ENCODE data around the gene KIF4A.
"Not testable (repeated sequence)": the region's sequence is repeated elsewhere in the genome, so short reads cannot be mapped to it uniquely, and the experiment has no call there.

Gene KIF4A

GRCh38 chrX:70289168-70289792, 624 bp upstream of the KIF4A start:
- no peak for DNase-seq

- no peak for DNase-seq
These were observed 2.9 kb downstream of the KIF4A start for GRCh38 chrX:70292788-70293187.

- no peak for DNase-seq
These were observed 3.7 kb downstream of the KIF4A start for GRCh38 chrX:70293621-70294020.

GRCh38 chrX:70301716-70302115, 11.8 kb downstream of the KIF4A start:
- no peak for DNase-seq

- no peak for DNase-seq
These were observed 23.6 kb downstream of the KIF4A start for GRCh38 chrX:70313503-70313902.

- DNase-seq = no peak
These were observed 32.9 kb downstream of the KIF4A start for GRCh38 chrX:70322784-70323183.

DNA sequence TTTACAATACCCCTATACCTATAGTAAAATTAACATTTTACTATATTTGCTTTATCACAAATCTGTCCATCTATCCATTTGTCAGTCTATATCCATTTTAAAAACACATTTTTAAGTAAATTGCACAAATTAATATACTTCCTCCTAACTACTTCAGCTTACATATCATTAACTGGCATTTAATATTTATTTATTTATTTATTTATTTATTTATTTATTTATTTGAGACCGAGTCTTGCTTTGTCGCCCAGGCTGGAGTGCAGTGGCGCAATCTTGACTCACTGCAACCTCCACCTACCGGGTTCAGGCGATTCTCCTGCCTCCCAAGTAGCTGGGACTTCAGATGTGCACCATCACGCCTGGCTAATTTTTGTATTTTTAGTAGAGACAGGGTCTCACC, 33.7 kb downstream of the KIF4A start:
- DNase-seq = not testable (repeated sequence)

DNA sequence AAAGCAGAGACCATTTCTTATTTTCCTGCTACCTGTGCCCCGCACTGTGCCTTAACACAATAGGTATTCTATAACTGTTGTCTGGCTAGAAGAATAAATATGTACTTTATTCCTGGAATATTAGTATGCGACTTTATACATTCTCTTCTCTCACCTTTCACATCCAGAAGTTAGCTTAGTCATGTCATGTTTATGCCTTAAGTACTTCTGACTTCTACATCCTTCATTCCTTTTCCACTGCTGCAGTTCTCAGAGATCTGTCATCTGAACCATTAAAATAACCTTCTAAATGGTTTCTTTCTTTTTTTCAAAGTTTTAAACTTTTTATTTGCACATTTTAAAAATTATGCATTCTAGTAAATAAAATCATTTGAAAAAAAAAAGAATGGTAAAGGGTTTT, 34.4 kb downstream of the KIF4A start:
- no peak for DNase-seq

DNA sequence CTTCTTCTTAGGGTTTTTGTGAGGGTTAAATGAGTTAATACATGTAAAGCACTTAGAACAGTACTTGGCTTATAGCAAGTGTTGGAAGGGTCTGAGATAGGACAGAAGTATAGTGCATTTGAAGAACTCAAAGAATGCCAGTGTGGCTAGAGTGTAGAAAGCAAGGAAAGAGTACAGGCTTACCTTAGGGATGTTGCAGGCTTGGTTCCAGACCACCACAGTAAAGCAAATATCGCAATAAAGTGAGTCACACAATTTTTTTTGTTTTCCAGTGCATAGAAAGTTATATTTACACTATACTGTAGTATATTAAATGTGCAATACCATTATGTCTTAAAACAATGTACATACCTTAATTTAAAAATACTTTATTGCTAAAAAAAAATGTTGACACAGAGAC, 41.3 kb downstream of the KIF4A start:
- DNase-seq = no peak

GRCh38 chrX:70332600-70332999, 42.7 kb downstream of the KIF4A start:
- no peak for DNase-seq

DNA sequence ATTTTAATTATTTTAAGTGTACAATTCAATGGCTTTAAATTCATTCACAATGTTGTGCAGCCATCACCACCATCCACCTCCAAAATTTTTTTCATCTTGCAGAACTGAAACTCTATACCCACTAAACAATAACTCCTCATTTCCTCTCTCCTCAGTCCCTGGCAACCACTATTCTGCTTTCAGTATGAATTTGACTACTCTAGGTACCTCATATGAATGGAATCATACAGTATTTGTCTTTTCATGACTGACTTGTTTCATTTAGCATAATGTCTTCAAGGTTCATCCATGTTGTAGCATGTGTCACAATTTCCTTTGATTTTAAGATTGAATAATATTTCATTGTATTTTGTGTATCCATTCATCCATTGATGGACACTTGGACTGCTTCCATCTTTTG, 46.9 kb downstream of the KIF4A start:
- no peak for DNase-seq

GRCh38 chrX:70338290-70338689, 48.4 kb downstream of the KIF4A start:
- no peak for DNase-seq

DNA sequence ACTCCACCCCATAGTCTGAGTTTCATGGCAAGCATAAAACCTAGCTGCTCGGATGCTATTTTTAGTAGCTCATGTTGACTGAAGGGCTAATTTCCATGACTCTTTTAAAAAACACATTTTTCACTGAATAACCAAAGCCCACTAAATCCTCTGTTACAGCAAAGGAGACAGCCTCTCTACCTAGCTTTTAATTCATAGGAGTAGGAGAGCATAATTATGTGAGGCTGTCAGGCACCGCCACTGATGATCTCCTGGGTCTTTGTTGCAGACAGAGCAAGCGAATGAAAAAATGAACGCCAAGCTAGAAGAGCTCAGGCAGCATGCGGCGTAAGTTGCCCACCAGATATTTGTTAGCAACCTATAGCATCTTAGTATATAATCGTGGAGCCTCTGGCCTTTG, 53.5 kb downstream of the KIF4A start:
- DNase-seq = no peak

GRCh38 chrX:70346418-70347070, 56.6 kb downstream of the KIF4A start:
- no peak for DNase-seq

DNA sequence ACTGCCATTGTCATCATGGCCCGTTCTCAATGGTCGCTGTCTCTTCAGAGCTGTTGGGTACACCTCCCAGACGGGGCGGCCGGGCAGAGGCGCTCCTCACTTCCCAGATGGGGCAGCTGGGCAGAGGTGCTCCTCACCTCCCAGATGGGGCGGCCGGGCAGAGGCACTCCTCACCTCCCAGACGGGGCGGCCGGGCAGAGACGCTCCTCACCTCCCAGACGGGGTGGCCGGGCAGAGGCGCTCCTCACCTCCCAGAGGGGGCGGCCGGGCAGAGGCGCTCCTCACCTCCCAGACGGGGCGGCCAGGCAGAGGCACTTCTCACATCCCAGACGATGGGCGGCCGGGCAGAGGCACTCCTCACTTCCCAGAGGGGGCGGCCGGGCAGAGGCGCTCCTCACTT, 58.9 kb downstream of the KIF4A start:
- not testable (repeated sequence) for DNase-seq

DNA sequence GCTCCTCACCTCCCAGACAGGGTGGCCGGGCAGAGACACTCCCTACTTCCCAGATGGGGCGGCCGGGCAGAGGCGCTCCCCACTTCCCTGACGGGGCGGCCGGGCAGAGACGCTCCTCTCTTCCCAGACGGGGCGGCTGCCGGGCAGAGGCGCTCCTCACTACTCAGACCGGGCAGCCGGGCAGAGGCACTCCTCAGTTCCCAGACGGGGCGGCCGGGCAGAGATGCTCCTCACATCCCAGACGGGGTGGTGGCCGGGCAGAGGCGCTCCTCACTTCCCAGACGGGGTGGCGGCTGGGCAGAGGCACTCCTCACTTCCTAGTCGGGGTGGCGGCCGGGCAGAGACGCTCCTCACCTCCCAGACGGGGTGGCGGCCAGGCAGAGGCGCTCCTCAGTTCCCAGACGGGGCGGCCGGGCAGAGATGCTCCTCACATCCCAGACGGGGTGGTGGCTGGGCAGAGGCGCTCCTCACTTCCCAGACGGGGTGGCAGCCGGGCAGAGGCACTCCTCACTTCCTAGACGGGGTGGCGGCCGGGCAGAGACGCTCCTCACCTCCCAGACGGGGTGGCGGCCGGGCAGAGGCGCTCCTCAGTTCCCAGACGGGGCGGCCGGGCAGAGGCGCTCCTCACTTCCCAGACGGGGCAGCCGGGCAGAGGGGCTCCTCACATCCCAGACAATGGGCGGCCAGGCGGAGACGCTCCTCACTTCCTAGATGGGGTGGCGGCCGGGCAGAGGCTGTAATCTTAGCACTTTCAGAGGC, 59.6 kb downstream of the KIF4A start:
- not testable (repeated sequence) for DNase-seq

- DNase-seq = no peak
These were observed 62.6 kb downstream of the KIF4A start for GRCh38 chrX:70352496-70352895.

- DNase-seq = no peak
These were observed 63.6 kb downstream of the KIF4A start for GRCh38 chrX:70353514-70353913.

GRCh38 chrX:70354716-70355115, 64.8 kb downstream of the KIF4A start:
- DNase-seq = no peak

- DNase-seq = no peak
These were observed 69.6 kb downstream of the KIF4A start for GRCh38 chrX:70359458-70359857.

GRCh38 chrX:70360366-70360765, 70.5 kb downstream of the KIF4A start:
- DNase-seq = no peak

- not testable (repeated sequence) for DNase-seq
These were observed 78.8 kb downstream of the KIF4A start for GRCh38 chrX:70368731-70369130.

- DNase-seq = no peak
These were observed 96.3 kb downstream of the KIF4A start for GRCh38 chrX:70386235-70386634.

DNA sequence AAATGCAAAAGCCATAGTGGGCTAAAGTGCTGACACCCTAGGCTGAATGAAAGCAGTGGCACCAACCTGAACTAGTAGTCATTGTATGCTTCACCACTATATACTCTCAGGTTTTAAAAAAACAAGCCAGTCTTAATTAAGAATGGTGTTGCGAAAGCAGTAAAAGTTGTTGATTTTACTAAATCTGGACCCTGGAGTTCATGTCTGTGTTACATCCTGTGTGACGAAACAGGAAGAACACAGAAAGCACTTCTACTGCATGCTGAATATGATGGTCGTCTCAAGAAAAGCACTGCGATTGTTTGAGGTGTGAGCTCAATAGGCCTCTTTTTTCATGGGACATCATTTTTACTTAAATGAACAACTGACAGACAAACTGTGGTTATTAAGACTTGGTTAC, 109.0 kb downstream of the KIF4A start:
- DNase-seq = no peak
